ENCODE data around the gene CFAP61. TPM values are rescaled to one million over a fixed set of nuclear protein-coding genes. Genes with fewer than 3 reads are reported as not detected.

The CFAP61 gene, protein sequence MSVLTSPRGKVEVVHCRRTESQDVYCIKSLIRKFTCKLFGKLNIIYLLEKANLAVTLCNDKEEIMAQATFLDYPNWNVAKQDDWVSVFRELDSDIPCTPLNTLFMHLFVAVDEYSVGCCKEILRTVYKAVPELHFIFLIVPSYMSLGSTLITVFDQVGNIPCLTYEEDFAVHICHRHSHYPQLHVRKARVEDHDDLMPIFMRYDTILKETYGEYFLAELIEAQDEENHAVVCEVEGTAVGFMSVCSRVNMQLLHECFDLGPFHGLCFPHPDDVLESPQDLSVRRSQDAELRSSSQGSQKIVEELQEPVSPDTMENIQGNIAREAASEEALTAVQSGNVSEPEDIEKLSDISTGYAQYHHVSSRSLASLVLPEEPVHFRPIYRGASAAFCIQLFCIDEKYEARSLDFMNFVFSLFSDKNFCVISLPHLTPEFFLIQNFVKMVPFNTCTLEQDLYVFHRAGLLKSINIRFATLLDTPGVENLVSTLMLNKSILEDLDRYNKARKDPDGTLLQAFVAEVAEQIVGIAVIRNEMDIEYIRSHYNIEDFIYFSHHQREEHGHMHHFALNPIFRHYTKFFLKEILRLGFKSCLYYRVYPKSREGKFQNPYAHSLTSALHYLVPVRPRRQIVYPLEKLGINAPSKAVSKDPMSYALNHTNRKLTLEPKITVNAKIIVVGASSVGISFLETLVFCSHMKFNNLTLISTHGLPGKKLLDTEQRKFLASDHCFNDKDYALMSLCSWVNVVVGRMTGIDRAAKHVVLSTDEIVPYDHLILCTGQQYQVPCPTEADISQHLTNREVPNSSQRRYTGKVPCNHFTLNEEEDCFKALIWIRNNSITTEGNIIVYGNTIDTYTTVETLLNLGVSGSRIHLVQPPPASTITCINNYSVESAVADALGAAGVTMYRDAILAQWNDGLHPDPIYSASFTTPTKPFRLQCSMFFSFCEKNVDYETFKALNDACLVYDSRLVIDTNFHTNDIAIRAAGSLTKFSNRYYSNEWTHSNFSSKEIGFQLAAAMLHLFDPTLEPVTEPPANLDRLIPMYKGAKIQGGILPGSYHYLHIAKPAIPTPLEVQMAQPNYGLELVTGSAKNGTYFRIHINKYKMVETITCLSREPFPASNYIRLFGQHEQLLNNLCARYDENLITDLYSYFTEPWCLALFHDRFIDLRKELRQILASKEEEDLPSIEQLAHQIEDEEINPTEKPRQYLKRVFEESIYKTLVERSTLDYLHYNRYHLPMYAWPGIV
- total RNA-seq: not detected

DNA sequence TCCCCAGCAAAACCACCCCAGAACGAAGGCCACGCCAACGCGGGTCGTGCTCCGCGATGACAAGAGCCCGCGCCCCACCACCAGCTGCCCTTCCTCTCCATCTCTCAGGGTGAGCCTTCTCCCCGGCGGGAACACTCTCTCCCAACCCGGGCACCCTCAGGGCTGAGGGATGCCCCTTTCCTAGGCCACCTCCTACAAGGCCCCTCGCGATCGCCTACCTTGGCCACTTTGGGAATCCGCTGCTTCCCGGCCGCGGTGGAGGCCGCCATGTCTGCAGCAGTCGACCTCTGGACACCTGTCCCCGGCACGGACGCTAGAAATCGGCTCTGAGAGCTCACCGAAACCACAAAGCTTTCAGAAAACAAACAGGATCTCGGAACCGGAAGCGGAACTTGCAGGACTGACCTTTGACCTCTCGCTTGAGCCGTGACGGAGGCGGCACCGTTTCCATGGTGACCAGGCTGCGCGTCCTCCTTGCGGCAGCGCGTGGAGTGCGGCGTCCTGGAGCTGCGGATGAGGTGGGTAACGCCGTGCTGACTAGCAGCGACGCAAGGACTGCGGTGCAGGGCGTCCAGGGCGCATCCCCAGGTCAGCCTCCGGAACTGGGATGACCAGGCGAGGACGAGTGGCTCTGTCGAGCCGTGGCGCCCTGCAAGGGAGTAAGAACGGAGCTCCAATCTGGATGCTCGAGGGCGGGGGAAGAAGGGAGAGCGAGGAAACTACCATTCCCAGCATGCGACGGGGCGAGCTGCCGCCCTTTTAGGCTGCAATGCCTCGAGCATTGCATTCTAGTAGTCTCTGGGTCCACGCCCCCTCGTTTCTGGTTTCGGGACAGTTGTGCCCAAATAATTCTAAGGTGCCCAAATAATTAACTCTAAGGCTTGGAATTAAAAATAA is at the start of gene CFAP61, which contains the start of gene CRNKL1:
CFAP61 (plus strand) TSS at position 459 of the 897 bp plus-strand sequence. CDS start 4,122 bp downstream, outside the sequence.
CRNKL1 (minus strand) TSS at position 393 of the 897 bp plus-strand sequence; CDS start at position 269, 124 bp downstream.

DNA sequence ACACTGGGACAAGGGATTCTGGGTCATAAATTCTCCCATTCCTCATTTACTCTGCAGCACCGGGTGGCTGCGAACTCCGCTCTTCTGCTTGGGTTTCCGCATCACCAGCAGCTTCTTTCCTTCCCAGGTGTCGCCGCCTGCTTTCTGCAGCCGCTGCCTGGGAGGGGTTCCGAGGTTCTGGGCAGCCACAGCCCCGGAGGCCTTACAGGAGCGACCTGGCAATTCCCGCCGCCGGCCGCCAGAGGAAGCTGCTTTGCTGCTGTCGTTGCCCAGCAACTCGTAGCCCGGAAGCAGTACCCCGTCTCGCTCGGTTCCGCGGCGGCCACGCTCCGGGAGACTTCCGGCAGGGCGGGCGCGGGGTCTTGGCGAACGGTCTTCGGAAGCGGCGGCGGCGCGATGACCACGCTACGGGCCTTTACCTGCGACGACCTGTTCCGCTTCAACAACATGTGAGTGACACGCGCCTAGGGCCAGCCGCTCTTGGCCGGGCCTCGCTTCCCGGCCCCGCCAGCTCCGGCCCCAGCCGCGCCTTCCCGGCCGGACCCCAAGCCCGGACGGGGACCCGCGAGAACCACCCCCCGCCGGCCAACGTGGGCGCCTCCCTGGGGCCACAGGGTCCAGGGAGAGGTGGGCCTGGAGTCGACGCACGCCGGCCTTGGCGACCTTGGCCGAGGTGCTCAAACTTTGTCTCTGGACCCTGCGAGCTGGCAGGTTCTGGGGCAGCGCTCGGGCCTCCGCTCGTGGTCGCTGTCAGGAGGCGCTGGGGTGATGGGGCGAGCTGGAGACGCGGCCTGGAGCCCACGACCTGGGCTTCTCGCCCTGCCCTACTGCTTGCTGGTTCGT is 35.1 kb upstream of the CFAP61 start, which contains the start of gene NAA20:
NAA20 (plus strand) TSS at position 362 of the 843 bp plus-strand sequence; CDS start at position 397, 35 bp downstream.

GRCh38 chr20:20367575-20368417 is 315.5 kb downstream of the CFAP61 start, which contains the start of gene INSM1:
Gene INSM1, plus strand, starts transcription at chr20:20368104. Its CDS starts 164 bp downstream, at chr20:20368268.

Other genes starting within 250 kb of the CFAP61 start
- 10 to 100 TPM; 39.2 to 44.7 TPM for gene NAA20, start 35.2 kb upstream of the CFAP61 start, total RNA-seq
- gene CRNKL1, start 66 bp upstream of the CFAP61 start, total RNA-seq: 10 to 100 TPM; 19.7 to 21.0 TPM